ENCODE data around the gene BBS7. TPM values are rescaled to one million over a fixed set of nuclear protein-coding genes. Genes with fewer than 3 reads are reported as not detected.

BBS7 gene, protein sequence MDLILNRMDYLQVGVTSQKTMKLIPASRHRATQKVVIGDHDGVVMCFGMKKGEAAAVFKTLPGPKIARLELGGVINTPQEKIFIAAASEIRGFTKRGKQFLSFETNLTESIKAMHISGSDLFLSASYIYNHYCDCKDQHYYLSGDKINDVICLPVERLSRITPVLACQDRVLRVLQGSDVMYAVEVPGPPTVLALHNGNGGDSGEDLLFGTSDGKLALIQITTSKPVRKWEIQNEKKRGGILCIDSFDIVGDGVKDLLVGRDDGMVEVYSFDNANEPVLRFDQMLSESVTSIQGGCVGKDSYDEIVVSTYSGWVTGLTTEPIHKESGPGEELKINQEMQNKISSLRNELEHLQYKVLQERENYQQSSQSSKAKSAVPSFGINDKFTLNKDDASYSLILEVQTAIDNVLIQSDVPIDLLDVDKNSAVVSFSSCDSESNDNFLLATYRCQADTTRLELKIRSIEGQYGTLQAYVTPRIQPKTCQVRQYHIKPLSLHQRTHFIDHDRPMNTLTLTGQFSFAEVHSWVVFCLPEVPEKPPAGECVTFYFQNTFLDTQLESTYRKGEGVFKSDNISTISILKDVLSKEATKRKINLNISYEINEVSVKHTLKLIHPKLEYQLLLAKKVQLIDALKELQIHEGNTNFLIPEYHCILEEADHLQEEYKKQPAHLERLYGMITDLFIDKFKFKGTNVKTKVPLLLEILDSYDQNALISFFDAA
- polyA plus RNA-seq (ENCODE audit: low read depth in 6 of 6), result 1 to 10 TPM; 2.0 to 9.5 (median 5.1) TPM

GRCh38 chr4:121869841-121870822 is at the start of gene BBS7:
Gene BBS7 (minus strand): TSS chr4:121870474. CDS start chr4:121870313, 161 bp downstream.
- Mint-ChIP-seq H3K4me1 (peaks cover 14 to 25% (median 17%) of the 10 kb centered on the region in 3 donors), H3K36me3 (peaks cover 0 to 13% of the 10 kb centered on the region in 2 donors), H3K4me3 (peak within 1 kb of the TSS; percentile 89 to 98 (median 96)), H3K9me3 (peaks cover 0 to 1% (median 0%) of the 10 kb centered on the region in 7 donors), H3K27me3 (peaks cover 7 to 14% (median 12%) of the 10 kb centered on the region in 3 donors), H3K27ac (peak within 1 kb of the TSS; percentile 85 to 94 (median 94))
- ATAC-seq (ENCODE audit: low read depth in 2 of 2) (peak; percentile 95 to 96), DNase-seq (peak; percentile 94)

DNA sequence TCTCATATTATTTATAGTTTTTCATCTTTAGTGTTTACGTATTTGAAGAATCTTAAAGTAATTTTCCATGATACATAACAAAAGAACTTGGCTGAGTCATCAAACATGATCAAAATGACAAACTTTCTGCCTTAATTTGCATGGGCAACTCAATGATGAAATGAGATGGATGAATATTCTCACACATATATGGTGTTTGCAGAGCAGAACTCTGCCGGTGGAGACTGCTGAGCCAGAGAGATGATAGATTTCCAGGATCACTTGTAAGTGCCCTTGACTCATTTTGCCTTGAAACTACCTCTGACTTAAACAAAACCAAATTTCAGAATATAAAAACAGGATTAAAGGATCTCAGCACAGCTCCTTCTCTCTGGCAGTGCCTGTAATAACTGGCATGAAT is 43.4 kb upstream of the BBS7 start:
- ATAC-seq (ENCODE audit: low read depth in 2 of 2) (no peak), DNase-seq (no peak)
- H3K27ac Mint-ChIP-seq, result no peak overlapping the region
- H3K36me3 Mint-ChIP-seq, result no peaks in the 10 kb centered on the region
- H3K4me1 Mint-ChIP-seq, result no peaks in the 10 kb centered on the region
- H3K27me3 Mint-ChIP-seq, result peaks cover 24 to 33% (median 31%) of the 10 kb centered on the region in 3 donors
- H3K4me3 Mint-ChIP-seq, result no peak overlapping the region
- peaks cover 0 to 4% (median 0%) of the 10 kb centered on the region in 7 donors for H3K9me3 Mint-ChIP-seq

GRCh38 chr4:121908346-121908745 is 38.1 kb upstream of the BBS7 start:
- ATAC-seq (ENCODE audit: low read depth in 2 of 2) (no peak), DNase-seq (no peak)
- Mint-ChIP-seq H3K27ac (peak overlapping the region in 1 of 6 donors; percentile 11), H3K4me3 (no peak overlapping the region), H3K36me3 (no peaks in the 10 kb centered on the region), H3K27me3 (peaks cover 19 to 34% (median 27%) of the 10 kb centered on the region in 3 donors), H3K9me3 (no peaks in the 10 kb centered on the region), H3K4me1 (no peaks in the 10 kb centered on the region)

GRCh38 chr4:121900132-121900983 is 30.1 kb upstream of the BBS7 start:
- H3K4me1 Mint-ChIP-seq, result no peaks in the 10 kb centered on the region
- no peak overlapping the region for H3K4me3 Mint-ChIP-seq
- peaks cover 0 to 3% (median 0%) of the 10 kb centered on the region in 7 donors for H3K9me3 Mint-ChIP-seq
- ATAC-seq (ENCODE audit: low read depth in 2 of 2) (peak; percentile 67 to 73), DNase-seq (peak; percentile 29)
- H3K27ac Mint-ChIP-seq, result no peak overlapping the region
- no peaks in the 10 kb centered on the region for H3K36me3 Mint-ChIP-seq
- peaks cover 16 to 34% (median 17%) of the 10 kb centered on the region in 3 donors for H3K27me3 Mint-ChIP-seq

DNA sequence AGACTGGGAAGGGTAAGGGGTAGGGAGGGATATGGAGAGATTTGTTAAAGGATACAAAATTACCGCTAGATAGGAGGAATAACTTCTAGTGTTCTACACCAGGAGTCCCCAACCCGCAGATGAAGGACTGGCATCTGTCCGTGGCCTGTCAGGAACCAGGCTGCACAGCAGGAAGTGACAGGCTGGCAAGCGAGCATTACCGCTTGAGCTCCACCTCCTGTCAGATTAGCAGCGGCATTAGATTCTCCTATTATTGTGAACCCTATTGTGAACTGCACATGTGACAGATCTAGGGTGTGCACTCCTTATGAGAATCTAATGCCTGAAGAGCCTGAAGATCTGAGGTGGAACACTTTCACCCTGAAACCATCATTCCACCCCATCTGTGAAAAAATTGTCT is 27.9 kb upstream of the BBS7 start:
- no peak overlapping the region for H3K4me3 Mint-ChIP-seq
- H3K36me3 Mint-ChIP-seq, result no peaks in the 10 kb centered on the region
- ATAC-seq (ENCODE audit: low read depth in 2 of 2) (peak in 1 of 2 donors; percentile 33), DNase-seq (no peak)
- H3K4me1 Mint-ChIP-seq, result no peaks in the 10 kb centered on the region
- peaks cover 0 to 3% (median 0%) of the 10 kb centered on the region in 7 donors for H3K9me3 Mint-ChIP-seq
- no peak overlapping the region for H3K27ac Mint-ChIP-seq
- H3K27me3 Mint-ChIP-seq, result peaks cover 1 to 29% (median 12%) of the 10 kb centered on the region in 3 donors

- peaks cover 0 to 8% (median 4%) of the 10 kb centered on the region in 3 donors for H3K4me1 Mint-ChIP-seq
- H3K4me3 Mint-ChIP-seq, result no peak overlapping the region
- no peak for DNase-seq
Measured at GRCh38 chr4:121888134-121888533, 17.9 kb upstream of the BBS7 start.

GRCh38 chr4:121885115-121885514 is 14.8 kb upstream of the BBS7 start:
- peaks cover 30 to 65% (median 55%) of the 10 kb centered on the region in 3 donors for H3K27me3 Mint-ChIP-seq
- H3K4me3 Mint-ChIP-seq, result no peak overlapping the region
- H3K4me1 Mint-ChIP-seq, result peaks cover 0 to 8% (median 4%) of the 10 kb centered on the region in 3 donors
- peaks cover 0 to 5% of the 10 kb centered on the region in 2 donors for H3K36me3 Mint-ChIP-seq
- DNase-seq (no peak), ATAC-seq (ENCODE audit: low read depth in 2 of 2) (no peak)
- no peak overlapping the region for H3K27ac Mint-ChIP-seq
- H3K9me3 Mint-ChIP-seq, result peaks cover 0 to 9% (median 0%) of the 10 kb centered on the region in 7 donors

More at GRCh38 chr4:121888134-121888533, 17.9 kb upstream of the BBS7 start:
- peaks cover 0 to 8% of the 10 kb centered on the region in 2 donors for H3K36me3 Mint-ChIP-seq
- H3K9me3 Mint-ChIP-seq, result peaks cover 0 to 9% (median 0%) of the 10 kb centered on the region in 7 donors
- peaks cover 36 to 58% (median 42%) of the 10 kb centered on the region in 3 donors for H3K27me3 Mint-ChIP-seq
- no peak overlapping the region for H3K27ac Mint-ChIP-seq
- ATAC-seq (ENCODE audit: low read depth in 2 of 2), result no peak

GRCh38 chr4:121881158-121881557 is 10.9 kb upstream of the BBS7 start:
- Mint-ChIP-seq H3K4me3 (no peak overlapping the region), H3K4me1 (no peaks in the 10 kb centered on the region), H3K27me3 (peaks cover 28 to 59% (median 54%) of the 10 kb centered on the region in 3 donors), H3K9me3 (no peaks in the 10 kb centered on the region), H3K36me3 (no peaks in the 10 kb centered on the region), H3K27ac (no peak overlapping the region)
- no peak for ATAC-seq (ENCODE audit: low read depth in 2 of 2)
- DNase-seq, result no peak

DNA sequence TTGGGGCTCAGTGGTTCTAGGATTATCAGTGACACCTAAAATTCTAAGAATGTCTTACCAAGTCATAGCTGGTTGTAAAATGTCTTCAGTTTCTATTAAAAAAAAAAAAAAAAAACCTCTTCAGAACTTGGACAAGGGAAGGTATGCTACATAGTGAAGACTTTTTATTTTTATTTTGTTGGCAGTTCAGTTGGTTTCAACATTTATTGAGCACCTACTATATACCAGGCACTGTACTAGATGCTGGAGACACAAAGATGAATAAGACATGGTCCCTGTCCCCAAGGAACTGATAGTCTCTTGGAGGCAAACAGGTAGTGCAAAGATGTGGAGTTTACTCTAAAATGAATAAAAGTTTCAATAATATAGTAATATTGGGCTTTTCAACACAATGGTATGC is 8.9 kb upstream of the BBS7 start:
- H3K4me3 Mint-ChIP-seq, result no peak overlapping the region
- ATAC-seq (ENCODE audit: low read depth in 2 of 2) (no peak), DNase-seq (no peak)
- no peaks in the 10 kb centered on the region for H3K9me3 Mint-ChIP-seq
- H3K36me3 Mint-ChIP-seq, result no peaks in the 10 kb centered on the region
- H3K4me1 Mint-ChIP-seq, result no peaks in the 10 kb centered on the region
- H3K27me3 Mint-ChIP-seq, result peaks cover 32 to 59% (median 50%) of the 10 kb centered on the region in 3 donors
- H3K27ac Mint-ChIP-seq, result no peak overlapping the region

DNA sequence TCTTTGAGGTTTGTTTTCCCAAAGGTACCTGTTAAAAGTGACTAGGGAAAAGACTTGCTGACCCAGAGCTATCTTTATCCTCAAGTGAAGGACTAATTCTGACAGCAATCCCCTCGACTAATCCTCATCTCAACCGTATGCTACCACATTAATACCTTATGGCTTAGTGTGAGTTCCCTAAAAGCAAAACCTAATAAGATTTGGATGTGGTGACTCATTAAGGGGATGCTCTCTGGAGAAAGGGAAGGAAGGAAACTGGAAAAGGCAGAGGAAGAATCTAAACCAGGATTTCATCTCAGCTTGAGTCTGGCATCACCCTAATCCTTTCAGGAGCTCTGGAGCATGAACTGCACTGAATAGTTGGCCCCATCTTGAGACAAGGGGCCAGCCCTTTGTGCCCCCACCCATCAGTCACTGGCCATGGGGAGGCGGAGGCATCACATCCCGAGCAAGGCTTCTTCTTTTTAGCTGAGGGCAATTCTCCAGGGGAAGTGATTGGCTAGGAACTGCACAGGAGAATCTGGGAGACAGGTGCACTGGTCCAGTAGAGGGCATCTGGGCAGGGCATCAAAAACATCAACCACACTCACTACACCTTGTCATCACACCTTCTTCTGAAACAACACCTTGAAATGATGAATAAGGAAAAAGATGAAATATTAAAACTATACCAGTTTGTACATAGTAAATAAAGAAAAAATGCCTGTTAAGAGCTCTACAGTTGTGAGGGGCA is 6.9 kb upstream of the BBS7 start:
- DNase-seq (no peak), ATAC-seq (ENCODE audit: low read depth in 2 of 2) (no peak)
- no peaks in the 10 kb centered on the region for H3K9me3 Mint-ChIP-seq
- peak overlapping the region in 1 of 6 donors; percentile 80 for H3K27ac Mint-ChIP-seq
- no peaks in the 10 kb centered on the region for H3K4me1 Mint-ChIP-seq
- H3K36me3 Mint-ChIP-seq, result no peaks in the 10 kb centered on the region
- no peak overlapping the region for H3K4me3 Mint-ChIP-seq
- peaks cover 34 to 50% (median 48%) of the 10 kb centered on the region in 3 donors for H3K27me3 Mint-ChIP-seq

GRCh38 chr4:121876070-121876469 is 5.8 kb upstream of the BBS7 start:
- no peak for DNase-seq
- no peak overlapping the region for H3K27ac Mint-ChIP-seq
- H3K4me1 Mint-ChIP-seq, result peaks cover under 1 to 2% (median under 1%) of the 10 kb centered on the region in 3 donors
- no peak for ATAC-seq (ENCODE audit: low read depth in 2 of 2)
- no peak overlapping the region for H3K4me3 Mint-ChIP-seq
- no peaks in the 10 kb centered on the region for H3K9me3 Mint-ChIP-seq
- no peaks in the 10 kb centered on the region for H3K36me3 Mint-ChIP-seq
- peaks cover 29 to 40% (median 39%) of the 10 kb centered on the region in 3 donors for H3K27me3 Mint-ChIP-seq
